Adrenal gland (tissue), 12 donors: ENCODE data around the gene CDK16. TPM values are rescaled to one million over a fixed set of nuclear protein-coding genes. Genes with fewer than 3 reads are reported as not detected.

ENCODE experiments used
- DNase-seq, 7 donors: peaks; one replicate each; pipeline ENCODE4 v3.0.0-alpha.2; 2019 to 2020
- H3K27ac ChIP-seq, 5 donors: fragments of 200-600 bp; sonication (generic) in 4 of 5; 1 replicate in 3 of 5; 2 replicates in 2 of 5; pipeline versions ENCODE4 v1.5.1 to v1.8.0; 2016 to 2020; ENCODE audit warnings: mild to moderate bottlenecking in 1 of 5
- H3K27me3 ChIP-seq: fragments of 200-600 bp; 2 replicates; pipeline ENCODE4 v1.8.0; 2021
- H3K36me3 ChIP-seq, 2 donors: fragments of 200-600 bp; replicated peaks in 1 of 2; 1 replicate in 1 of 2; 2 replicates in 1 of 2; pipeline versions ENCODE4 v1.5.1 to v1.8.0; 2018 to 2022
- H3K4me1 ChIP-seq, 2 donors: fragments of 200-600 bp; replicated peaks in 1 of 2; 1 replicate in 1 of 2; 2 replicates in 1 of 2; pipeline versions ENCODE4 v1.5.1 to v1.8.0; 2018 to 2021
- H3K4me3 ChIP-seq, 4 donors: fragments of 200-600 bp; sonication (generic) in 3 of 4; one replicate each; pipeline ENCODE4 v1.5.1; 2016 to 2018
- H3K9me3 ChIP-seq, 3 donors: fragments of 200-600 bp; sonication (generic) in 1 of 3; replicated peaks in 1 of 3; 1 replicate in 2 of 3; 2 replicates in 1 of 3; pipeline versions ENCODE4 v1.5.1 to v1.8.0; 2016 to 2021
- CTCF ChIP-seq, 6 experiments: fragments of 450-650 bp in 4 of 6; fragments of 200-600 bp in 2 of 6; sonication (generic) in 1 of 6; IDR thresholded peaks; 1 replicate in 5 of 6; 2 replicates in 1 of 6; pipeline versions ENCODE4 v1.5.1 to v1.8.0; 2016 to 2021; ENCODE audit warnings: antibody characterized with exemption in 6 of 6, mild to moderate bottlenecking in 2 of 6, moderate library complexity in 1 of 6
- POLR2A ChIP-seq, 2 donors: fragments of 450-650 bp; IDR thresholded peaks; one replicate each; pipeline ENCODE4 v1.6.1; 2017; ENCODE audit warnings: antibody characterized with exemption in 2 of 2, mild to moderate bottlenecking in 2 of 2, moderate library complexity in 1 of 2
- WGBS, 4 donors: extraction: QIAGEN DNeasy Blood & Tissue Kit in 2 of 4; methylation state at CpG; one replicate each; pipeline versions ENCODE4 v1.1.5 to v1.1.7; 2013 to 2017; 5-methylcytosine and 5-hydroxymethylcytosine counted together
- intact Hi-C, 2 donors: fragments of 100-400 bp; cut with DNase I; formaldehyde crosslinking; loops; one replicate each; pipeline versions ENCODE4 v1.14.1 to v1.15.0; 2022 to 2023
- polyA plus RNA-seq, 3 donors: library from polyadenylated mRNA; stranded (reverse); fragments of 200-250 nt in 2 of 3; fragments of 350-450 nt in 1 of 3; fragmentation: Illumina TruSeq in 1 of 3; extraction: RNeasy Lipid Tissue Mini Kit (QIAGEN cat#74804) in 1 of 3; gene quantifications; one replicate each; pipeline ENCODE4 v1.2.3, GENCODE V29; 2013 to 2014
- total RNA-seq, 9 donors: library from RNA; depleted of rRNA in 4 of 9; stranded (reverse); fragments of >200 nt in 4 of 9; fragments of 120-200 nt in 1 of 9; fragmentation: NEBNext Ultra II Directional in 1 of 9; extraction: Animal tissue kit (Norgen Biotek cat#: 25700) in 1 of 9; gene quantifications; one replicate each; pipeline versions ENCODE4 v1.1.0 to v1.2.4, GENCODE V29; 2013 to 2023
- donor health status: healthy with polysubstance abuse.
- donor health status: Bipolar disorder and iron deficiency.
- donor health status: DM: yes; HTN: yes; CAD: no.
- donor health status: DM: no; HTN: no; CAD: no.
- donor health status: DM: no; HTN: no; CAD: no.
- donor health status: DM: yes; HTN: yes; CAD: no.

Gene CDK16
- total and polyA plus RNA-seq, 12 donors, result 50.5 to 187 (median 115) TPM

- DNase-seq, result no peak
- Histone ChIP-seq H3K27me3 (no peaks in the 10 kb centered on the region), H3K27ac (no peak overlapping the region), H3K4me3 (no peak overlapping the region), H3K4me1 (peaks cover 0 to 5% of the 10 kb centered on the region in 2 donors), H3K9me3 (no peaks in the 10 kb centered on the region), H3K36me3 (peaks cover 0 to 41% of the 10 kb centered on the region in 2 donors)
- TF ChIP-seq POLR2A (IDR thresholded peaks at IDR 0.05), result no peak
- TF ChIP-seq CTCF (IDR thresholded peaks at IDR 0.05), result no peak
- WGBS, 4 donors, result 91 to 97% (median 94%) methylated on average over 15 to 18 of the region's 18 CpGs
- intact Hi-C loops, result loop anchor here in 1 of 2 donors (10.0 kb wide), 1 partner anchor 63 kb away; no protein-coding TSS in a partner anchor
Measured at GRCh38 chrX:47241201-47242011, 22.9 kb downstream of the CDK16 start.

- peaks cover 0 to 41% of the 10 kb centered on the region in 2 donors for H3K36me3 ChIP-seq
- H3K9me3 ChIP-seq, result no peaks in the 10 kb centered on the region
- no peaks in the 10 kb centered on the region for H3K4me1 ChIP-seq
- no peak for DNase-seq
- no peak overlapping the region for H3K4me3 ChIP-seq
- TF ChIP-seq CTCF (IDR thresholded peaks at IDR 0.05) (no peak), POLR2A (IDR thresholded peaks at IDR 0.05) (no peak)
- no peaks in the 10 kb centered on the region for H3K27me3 ChIP-seq
- WGBS, 4 donors, result 88 to 100% (median 92%) methylated on average over 1 to 10 of the region's 10 CpGs
- intact Hi-C loops, result loop anchor here in 1 of 2 donors (10.0 kb wide), 1 partner anchor 62 kb away; no protein-coding TSS in a partner anchor
- no peak overlapping the region for H3K27ac ChIP-seq
Measured at GRCh38 chrX:47242321-47242720, 23.8 kb downstream of the CDK16 start.

GRCh38 chrX:47243351-47243750 lies 24.9 kb downstream of the CDK16 start:
- Histone ChIP-seq H3K9me3 (no peaks in the 10 kb centered on the region), H3K4me3 (no peak overlapping the region), H3K36me3 (peaks cover 0 to 41% of the 10 kb centered on the region in 2 donors), H3K27me3 (no peaks in the 10 kb centered on the region), H3K4me1 (no peaks in the 10 kb centered on the region), H3K27ac (no peak overlapping the region)
- intact Hi-C loops, result loop anchor here in 1 of 2 donors (10.0 kb wide), 1 partner anchor 61 kb away; no protein-coding TSS in a partner anchor
- no peak for TF ChIP-seq POLR2A (IDR thresholded peaks at IDR 0.05)
- TF ChIP-seq CTCF (IDR thresholded peaks at IDR 0.05), result no peak
- 91 to 100% (median 93%) methylated on average over 1 to 14 of the region's 14 CpGs for WGBS, 4 donors
- no peak for DNase-seq

- no peaks in the 10 kb centered on the region for H3K27me3 ChIP-seq
- no peak overlapping the region for H3K27ac ChIP-seq
- TF ChIP-seq CTCF (IDR thresholded peaks at IDR 0.05), result no peak
- no peak for TF ChIP-seq POLR2A (IDR thresholded peaks at IDR 0.05)
- H3K4me1 ChIP-seq, result no peaks in the 10 kb centered on the region
- H3K4me3 ChIP-seq, result no peak overlapping the region
- no peaks in the 10 kb centered on the region for H3K9me3 ChIP-seq
- DNase-seq, result no peak
- H3K36me3 ChIP-seq, result peaks cover 0 to 41% of the 10 kb centered on the region in 2 donors
- WGBS, 4 donors, result 82 to 93% (median 91%) methylated on average over 4 to 16 of the region's 16 CpGs
- intact Hi-C loops, result loop anchor here in 1 of 2 donors (10.0 kb wide), 1 partner anchor 60 kb away; no protein-coding TSS in a partner anchor
Measured at GRCh38 chrX:47244676-47245075, 26.2 kb downstream of the CDK16 start.
